ENCODE measurements around the gene TTC39C.

DNA sequence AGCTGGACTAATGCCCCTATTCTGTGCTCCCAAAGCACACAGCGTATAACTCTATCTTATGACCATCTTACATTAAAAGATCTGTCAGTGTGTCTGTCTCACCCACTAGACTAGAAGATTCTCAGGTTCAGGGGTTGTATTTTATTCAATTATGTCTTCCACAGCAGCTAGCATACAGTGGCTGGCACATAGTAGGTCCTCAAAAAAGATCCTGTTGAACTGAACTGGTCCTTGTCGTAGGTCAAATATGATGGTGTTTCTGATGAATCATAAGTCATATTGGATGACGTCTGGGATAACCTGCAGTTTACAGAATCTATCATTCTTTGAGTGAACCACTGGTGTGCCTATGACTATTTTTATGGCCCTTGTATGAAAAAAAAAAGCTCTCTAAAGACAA, 11.3 kb upstream of the TTC39C start:
- TF ChIP-seq NFE2L2 (conservative IDR thresholded peaks at IDR 0.05; ENCODE audit: low read length) = no peak
- no peak for TF ChIP-seq REST (IDR thresholded peaks at IDR 0.05)
- no peak for TF ChIP-seq KDM5A (IDR thresholded peaks at IDR 0.05)
- no peak for TF ChIP-seq CTCF (IDR thresholded peaks at IDR 0.05)
- no peak for TF ChIP-seq JUN (IDR thresholded peaks at IDR 0.05)
- TF ChIP-seq MYC (IDR thresholded peaks at IDR 0.05; ENCODE audit: borderline replicate concordance, low read length) = no peak
- no peak for TF ChIP-seq TP53 (CRISPR knock-in tag; IDR thresholded peaks at IDR 0.05)
- no peak for TF ChIP-seq HDAC2 (IDR thresholded peaks at IDR 0.05)
- TF ChIP-seq POLR2A (IDR thresholded peaks at IDR 0.05; ENCODE audit: low read length) = no peak
- no peak for TF ChIP-seq RFX5 (IDR thresholded peaks at IDR 0.05)
- no peak for TF ChIP-seq BHLHE40 (IDR thresholded peaks at IDR 0.05; ENCODE audit: low read depth, low read length)
- TF ChIP-seq, protein P1, sequence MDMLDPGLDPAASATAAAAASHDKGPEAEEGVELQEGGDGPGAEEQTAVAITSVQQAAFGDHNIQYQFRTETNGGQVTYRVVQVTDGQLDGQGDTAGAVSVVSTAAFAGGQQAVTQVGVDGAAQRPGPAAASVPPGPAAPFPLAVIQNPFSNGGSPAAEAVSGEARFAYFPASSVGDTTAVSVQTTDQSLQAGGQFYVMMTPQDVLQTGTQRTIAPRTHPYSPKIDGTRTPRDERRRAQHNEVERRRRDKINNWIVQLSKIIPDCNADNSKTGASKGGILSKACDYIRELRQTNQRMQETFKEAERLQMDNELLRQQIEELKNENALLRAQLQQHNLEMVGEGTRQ (IDR thresholded peaks at IDR 0.05) = no peak
- TF ChIP-seq RCOR1 (IDR thresholded peaks at IDR 0.05; ENCODE audit: low read depth, low read length) = no peak
- no peak for TF ChIP-seq GATA3 (IDR thresholded peaks at IDR 0.05; ENCODE audit: borderline replicate concordance)
